Smooth muscle cell of the brain vasculature (primary cell): ENCODE results near the gene ARHGEF39.
A peak's percentile ranks its signal among the peaks of the same experiment; 100 is the strongest.

Experiments used
- DNase-seq: peaks from one replicate; pipeline ENCODE4 v3.0.0-alpha.2; 2012; ENCODE audit warnings: low read depth, low spot score

The ARHGEF39 gene

GRCh38 chr9:35675732-35676392 lies 10.9 kb upstream of the ARHGEF39 start:
- no peak for DNase-seq

- no peak for DNase-seq
Observed at GRCh38 chr9:35675204-35675603, 10.2 kb upstream of the ARHGEF39 start.

GRCh38 chr9:35674025-35674361 lies 9.0 kb upstream of the ARHGEF39 start:
- DNase-seq = no peak

DNA sequence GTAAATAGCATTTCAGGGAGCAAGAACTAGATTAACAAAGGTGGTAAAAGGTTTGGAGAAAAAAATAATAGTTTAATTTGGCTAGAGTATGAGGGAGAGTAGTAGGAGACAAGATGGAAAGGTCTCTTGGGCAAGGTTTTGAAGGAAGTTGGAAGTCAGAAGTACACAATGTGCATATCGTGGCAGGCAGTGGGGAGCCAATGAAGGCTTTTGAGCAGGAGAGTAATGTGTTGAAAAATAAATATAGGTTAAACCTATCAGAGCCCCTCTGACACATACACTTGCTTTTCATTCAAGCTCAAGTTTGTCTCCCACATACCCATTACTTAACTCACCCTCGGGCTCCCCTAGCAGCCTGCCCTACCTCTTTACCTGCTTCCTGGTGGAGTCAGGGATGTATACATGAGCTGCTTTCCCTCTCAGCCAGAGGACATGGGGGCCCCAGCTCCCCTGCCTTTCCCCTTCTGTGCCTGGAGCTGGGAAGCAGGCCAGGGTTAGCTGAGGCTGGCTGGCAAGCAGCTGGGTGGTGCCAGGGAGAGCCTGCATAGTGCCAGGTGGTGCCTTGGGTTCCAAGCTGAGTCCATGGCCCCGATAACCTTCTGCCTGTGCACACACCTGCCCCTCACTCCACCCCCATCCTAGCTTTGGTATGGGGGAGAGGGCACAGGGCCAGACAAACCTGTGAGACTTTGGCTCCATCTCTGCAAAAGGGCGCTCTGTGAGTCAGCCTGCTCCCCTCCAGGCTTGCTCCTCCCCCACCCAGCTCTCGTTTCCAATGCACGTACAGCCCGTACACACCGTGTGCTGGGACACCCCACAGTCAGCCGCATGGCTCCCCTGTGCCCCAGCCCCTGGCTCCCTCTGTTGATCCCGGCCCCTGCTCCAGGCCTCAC lies 8.4 kb upstream of the ARHGEF39 start, which contains the start of gene CA9:
CA9 (plus strand) TSS at position 797 of the 893 bp plus-strand sequence; CDS start at position 829, 32 bp downstream.
- no peak for DNase-seq

- no peak for DNase-seq
Observed at GRCh38 chr9:35669331-35670145, 4.5 kb upstream of the ARHGEF39 start.

- DNase-seq = no peak
Observed at GRCh38 chr9:35667939-35668338, 2.9 kb upstream of the ARHGEF39 start.

- DNase-seq = no peak
Observed at GRCh38 chr9:35666549-35666948, 1.6 kb upstream of the ARHGEF39 start.

DNA sequence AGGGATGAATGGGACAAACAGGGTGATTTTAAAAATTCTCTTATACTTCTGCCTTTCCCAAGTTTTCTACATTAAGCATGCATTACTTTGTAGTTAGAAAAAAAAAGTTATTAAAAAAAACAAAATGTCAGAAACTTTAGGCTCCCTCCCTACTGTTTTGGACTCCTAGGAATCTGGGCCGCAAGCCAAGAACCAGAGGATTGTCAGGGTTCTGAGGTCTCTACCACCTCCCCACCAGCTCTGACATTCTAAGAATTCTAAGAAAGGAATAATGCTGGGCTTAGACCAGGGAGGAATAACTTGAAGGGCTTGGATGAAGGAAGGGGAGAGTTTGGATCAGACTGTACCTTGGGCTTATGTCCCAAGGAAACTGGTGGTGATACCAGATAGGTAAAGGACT lies 1.1 kb upstream of the ARHGEF39 start:
- DNase-seq = no peak

DNA sequence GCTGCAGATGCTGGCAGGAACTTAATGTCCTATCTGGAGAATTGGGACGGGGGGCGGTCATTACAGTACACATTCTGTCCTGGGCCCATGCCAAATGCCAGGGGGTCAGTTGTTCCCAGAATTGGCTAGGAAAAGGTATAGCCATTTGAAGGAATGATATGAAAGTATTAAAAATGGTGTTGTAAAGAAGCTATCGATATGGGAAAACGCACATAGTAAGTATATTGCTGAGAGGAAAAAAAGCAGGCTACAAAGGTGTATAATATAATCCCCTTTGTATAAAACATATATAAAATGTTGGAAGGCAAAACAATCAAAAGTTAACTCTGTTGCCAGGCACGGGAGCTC lies 450 bp upstream of the ARHGEF39 start:
- no peak for DNase-seq

GRCh38 chr9:35662437-35662836 lies 2.6 kb downstream of the ARHGEF39 start:
- no peak for DNase-seq

DNA sequence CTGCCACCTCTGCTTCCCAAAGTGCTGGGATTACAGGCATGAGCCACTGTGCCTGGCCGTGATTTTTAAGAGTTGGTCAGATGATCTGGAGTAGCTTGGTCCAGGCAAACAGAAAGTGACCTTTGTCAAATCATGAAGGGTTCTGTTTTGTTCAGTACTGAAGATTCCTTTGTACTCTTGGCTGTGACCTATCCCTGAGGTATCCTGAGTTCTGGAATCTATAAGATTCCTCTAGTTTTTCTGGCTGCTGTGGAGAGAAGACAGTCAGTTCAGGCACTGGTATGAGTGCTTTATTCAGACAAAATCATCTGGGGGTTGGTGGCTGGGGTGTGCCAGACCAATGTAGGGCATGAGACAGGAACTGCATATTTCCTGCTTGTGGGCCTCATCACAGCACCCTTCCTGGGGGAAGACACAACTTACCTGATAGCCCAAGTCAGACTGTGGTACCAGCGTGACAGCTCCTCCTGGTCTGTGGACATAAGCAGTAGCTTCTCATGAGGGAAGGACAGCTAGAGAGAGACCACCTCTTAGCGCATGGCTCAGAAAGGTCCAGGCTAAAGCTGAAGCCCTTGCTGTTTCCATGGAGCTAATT lies 3.1 kb downstream of the ARHGEF39 start:
- DNase-seq = no peak

GRCh38 chr9:35660966-35661415 lies 4.0 kb downstream of the ARHGEF39 start:
- DNase-seq = no peak

DNA sequence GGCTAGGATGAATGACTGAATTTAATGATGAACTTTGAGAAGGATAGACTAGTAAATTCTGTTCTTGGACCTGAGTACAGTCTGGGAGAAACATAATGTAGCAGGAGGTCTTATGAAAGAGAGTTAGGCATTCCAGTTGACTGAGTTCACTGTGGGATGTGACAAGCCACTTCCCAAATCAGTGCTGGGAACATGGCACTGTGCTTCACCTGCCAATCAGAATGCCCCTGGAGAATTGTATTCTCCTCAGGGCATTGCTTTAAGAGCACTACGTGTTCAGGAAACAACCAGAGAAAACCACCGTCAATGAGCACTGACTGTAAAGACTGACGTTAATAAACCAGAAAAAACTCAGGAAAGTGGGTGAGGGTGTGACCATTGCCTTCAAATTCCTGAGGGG lies 5.7 kb downstream of the ARHGEF39 start:
- no peak for DNase-seq

- DNase-seq = no peak
Observed at GRCh38 chr9:35658968-35659220, 6.1 kb downstream of the ARHGEF39 start.

- DNase-seq = no peak
Observed at GRCh38 chr9:35658137-35658967, 6.6 kb downstream of the ARHGEF39 start, which contains the start of gene CCDC107. Gene CCDC107 (plus strand): TSS chr9:35658292. CDS start chr9:35658380, 88 bp downstream.

- DNase-seq = peak; percentile 99
Observed at GRCh38 chr9:35657546-35658136, 7.4 kb downstream of the ARHGEF39 start, which contains the start of gene RMRP. Gene RMRP (minus strand): TSS chr9:35658019.

- no peak for DNase-seq
Observed at GRCh38 chr9:35656831-35657545, 8.0 kb downstream of the ARHGEF39 start.

GRCh38 chr9:35656348-35656747 lies 8.6 kb downstream of the ARHGEF39 start:
- no peak for DNase-seq

GRCh38 chr9:35653611-35654010 lies 11.4 kb downstream of the ARHGEF39 start:
- DNase-seq = no peak

DNA sequence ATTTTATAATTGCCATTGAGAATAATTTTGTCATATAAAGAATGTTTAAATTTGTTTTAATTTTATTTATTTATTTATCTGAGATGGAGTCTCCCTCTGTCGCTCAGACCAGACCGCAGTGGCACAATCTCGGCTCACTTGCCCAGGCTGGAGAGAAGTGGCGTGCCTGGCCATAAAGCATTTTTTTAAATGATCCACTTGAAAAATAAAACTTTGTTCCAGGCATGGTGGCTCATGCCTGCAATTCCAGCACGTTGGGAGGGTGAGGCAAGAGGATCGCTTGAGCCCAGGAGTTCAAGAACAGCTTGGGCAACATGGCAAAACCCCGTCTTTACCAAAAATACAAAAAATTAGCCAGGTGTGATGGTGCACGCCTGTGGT lies 12.2 kb downstream of the ARHGEF39 start:
- DNase-seq = no peak
